ENCODE data around the gene PCBD1. TPM values are rescaled to one million over a fixed set of nuclear protein-coding genes. Genes with fewer than 3 reads are reported as not detected.

The PCBD1 gene
- total RNA-seq, 1 donor from 2014 or later: 54.6 TPM

DNA sequence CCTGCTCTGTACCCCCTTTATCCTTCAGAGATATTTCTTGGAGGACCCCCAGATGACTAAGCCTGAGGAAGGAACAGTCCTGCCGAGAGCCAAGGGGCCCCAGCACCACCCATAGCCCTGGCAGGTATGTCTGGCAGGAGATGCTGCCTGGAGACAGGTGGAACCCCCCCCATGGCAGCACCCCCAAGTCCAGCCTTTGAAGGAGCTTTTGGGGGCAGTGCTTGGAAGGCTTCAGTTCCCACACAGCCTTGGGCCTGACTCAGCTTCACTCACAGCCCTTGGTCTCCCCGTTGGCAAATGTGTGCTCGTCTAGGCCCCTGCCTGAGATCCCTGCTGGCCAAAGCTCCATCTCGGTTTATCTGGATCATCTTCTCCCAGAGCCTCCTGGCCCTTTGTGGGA, 23.0 kb upstream of the PCBD1 start:
- no peak overlapping the region for H3K27ac ChIP-seq (ENCODE audit: low read depth, low read length)
- Mint-ChIP-seq H3K9me3 (ENCODE audit: unreplicated experiment) (no peaks in the 10 kb centered on the region), H3K36me3 (ENCODE audit: low read depth, unreplicated experiment) (no peaks in the 10 kb centered on the region), H3K4me3 (ENCODE audit: unreplicated experiment) (no peak overlapping the region), H3K4me1 (ENCODE audit: low read depth, unreplicated experiment) (peaks cover 5% of the 10 kb centered on the region), H3K27me3 (ENCODE audit: low read depth, unreplicated experiment) (peaks cover 77% of the 10 kb centered on the region), H3K27ac (ENCODE audit: unreplicated experiment) (no peak overlapping the region)
- no peak overlapping the region for H2AFZ ChIP-seq (ENCODE audit: low read depth, low read length)
- FAIRE-seq: no peak
- H3K79me2 ChIP-seq (ENCODE audit: insufficient read depth, low read length): no peaks in the 10 kb centered on the region
- no peaks in the 10 kb centered on the region for H3K4me1 ChIP-seq (ENCODE audit: insufficient read depth, low read length)
- no peaks in the 10 kb centered on the region for H3K36me3 ChIP-seq (ENCODE audit: insufficient read depth, low read length)
- H3K4me2 ChIP-seq (ENCODE audit: low read length): no peak overlapping the region
- TF ChIP-seq, protein P1, sequence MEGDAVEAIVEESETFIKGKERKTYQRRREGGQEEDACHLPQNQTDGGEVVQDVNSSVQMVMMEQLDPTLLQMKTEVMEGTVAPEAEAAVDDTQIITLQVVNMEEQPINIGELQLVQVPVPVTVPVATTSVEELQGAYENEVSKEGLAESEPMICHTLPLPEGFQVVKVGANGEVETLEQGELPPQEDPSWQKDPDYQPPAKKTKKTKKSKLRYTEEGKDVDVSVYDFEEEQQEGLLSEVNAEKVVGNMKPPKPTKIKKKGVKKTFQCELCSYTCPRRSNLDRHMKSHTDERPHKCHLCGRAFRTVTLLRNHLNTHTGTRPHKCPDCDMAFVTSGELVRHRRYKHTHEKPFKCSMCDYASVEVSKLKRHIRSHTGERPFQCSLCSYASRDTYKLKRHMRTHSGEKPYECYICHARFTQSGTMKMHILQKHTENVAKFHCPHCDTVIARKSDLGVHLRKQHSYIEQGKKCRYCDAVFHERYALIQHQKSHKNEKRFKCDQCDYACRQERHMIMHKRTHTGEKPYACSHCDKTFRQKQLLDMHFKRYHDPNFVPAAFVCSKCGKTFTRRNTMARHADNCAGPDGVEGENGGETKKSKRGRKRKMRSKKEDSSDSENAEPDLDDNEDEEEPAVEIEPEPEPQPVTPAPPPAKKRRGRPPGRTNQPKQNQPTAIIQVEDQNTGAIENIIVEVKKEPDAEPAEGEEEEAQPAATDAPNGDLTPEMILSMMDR (IDR thresholded peaks at IDR 0.05; ENCODE audit: insufficient read depth, low read depth, low read length): no peak
- no peak for TF ChIP-seq EZH2 (IDR thresholded peaks at IDR 0.05; ENCODE audit: insufficient read depth, low read length)
- H3K9ac ChIP-seq (ENCODE audit: low read length): no peak overlapping the region
- no peaks in the 10 kb centered on the region for H3K9me3 ChIP-seq (ENCODE audit: insufficient read depth, low read depth, low read length)
- no peak for DNase-seq (ENCODE audit: low read depth)
- H3K27me3 ChIP-seq (ENCODE audit: insufficient read depth, low read length): peaks cover 29% of the 10 kb centered on the region
- H4K20me1 ChIP-seq (ENCODE audit: insufficient read depth, low read length): no peaks in the 10 kb centered on the region
- H3K4me3 ChIP-seq (ENCODE audit: insufficient read depth, low read depth, low read length): no peak overlapping the region

DNA sequence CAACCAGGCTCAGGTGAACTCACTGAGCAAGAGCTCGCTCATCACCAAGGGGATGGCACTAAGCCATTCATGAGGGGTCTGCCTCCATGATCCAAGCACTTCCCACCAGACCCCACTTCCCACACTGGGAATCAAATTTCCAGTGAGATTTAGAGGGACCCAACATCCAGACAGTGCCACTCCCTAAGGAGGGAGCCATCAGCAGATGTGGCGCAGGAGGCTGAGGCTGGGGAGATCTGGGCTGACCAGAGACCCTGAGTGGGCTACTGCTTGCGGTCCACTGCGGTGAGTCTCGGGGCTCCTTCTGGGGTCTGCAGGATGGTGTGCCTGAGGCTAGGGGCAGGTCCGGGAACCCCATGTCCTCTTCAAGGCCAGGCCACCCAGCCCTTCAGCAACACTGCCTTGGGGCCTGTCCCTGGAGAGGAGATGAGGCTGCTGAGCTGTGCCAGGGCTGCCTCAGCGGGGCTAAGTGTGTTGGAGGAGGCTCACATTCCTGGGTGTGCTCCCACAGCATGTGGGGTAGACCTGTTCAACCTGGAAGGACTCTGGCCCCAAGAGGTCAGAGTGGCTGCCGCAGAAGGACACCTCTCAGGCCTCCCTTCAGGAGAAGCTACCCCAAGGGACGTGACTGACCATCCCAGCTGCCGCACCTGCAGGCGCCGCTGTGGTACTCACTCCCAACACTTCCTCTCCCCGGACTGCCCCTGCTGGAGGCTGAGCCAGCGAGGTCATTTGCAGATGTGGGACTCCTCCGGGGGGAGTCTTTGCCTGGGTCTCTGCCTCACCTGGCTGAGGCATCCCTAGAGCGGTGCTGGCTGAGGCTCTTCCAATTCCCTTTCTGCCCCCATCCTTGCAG, 22.3 kb upstream of the PCBD1 start:
- no peak overlapping the region for H3K9ac ChIP-seq (ENCODE audit: low read length)
- peaks cover 74% of the 10 kb centered on the region for H3K27me3 Mint-ChIP-seq (ENCODE audit: low read depth, unreplicated experiment)
- no peaks in the 10 kb centered on the region for H3K36me3 Mint-ChIP-seq (ENCODE audit: low read depth, unreplicated experiment)
- no peak overlapping the region for H3K4me3 Mint-ChIP-seq (ENCODE audit: unreplicated experiment)
- H4K20me1 ChIP-seq (ENCODE audit: insufficient read depth, low read length): no peaks in the 10 kb centered on the region
- no peaks in the 10 kb centered on the region for H3K36me3 ChIP-seq (ENCODE audit: insufficient read depth, low read length)
- H3K27ac ChIP-seq (ENCODE audit: low read depth, low read length): no peak overlapping the region
- no peak overlapping the region for H3K4me2 ChIP-seq (ENCODE audit: low read length)
- H3K4me1 Mint-ChIP-seq (ENCODE audit: low read depth, unreplicated experiment): peaks cover 5% of the 10 kb centered on the region
- no peaks in the 10 kb centered on the region for H3K9me3 ChIP-seq (ENCODE audit: insufficient read depth, low read depth, low read length)
- no peak overlapping the region for H3K4me3 ChIP-seq (ENCODE audit: insufficient read depth, low read depth, low read length)
- FAIRE-seq (no peak), DNase-seq (ENCODE audit: low read depth) (no peak)
- no peaks in the 10 kb centered on the region for H3K79me2 ChIP-seq (ENCODE audit: insufficient read depth, low read length)
- peaks cover 27% of the 10 kb centered on the region for H3K27me3 ChIP-seq (ENCODE audit: insufficient read depth, low read length)
- H3K9me3 Mint-ChIP-seq (ENCODE audit: unreplicated experiment): no peaks in the 10 kb centered on the region
- TF ChIP-seq, protein P1 (IDR thresholded peaks at IDR 0.05; ENCODE audit: insufficient read depth, low read depth, low read length): no peak
- TF ChIP-seq EZH2 (IDR thresholded peaks at IDR 0.05; ENCODE audit: insufficient read depth, low read length): no peak
- no peak overlapping the region for H2AFZ ChIP-seq (ENCODE audit: low read depth, low read length)
- H3K4me1 ChIP-seq (ENCODE audit: insufficient read depth, low read length): no peaks in the 10 kb centered on the region
- H3K27ac Mint-ChIP-seq (ENCODE audit: unreplicated experiment): no peak overlapping the region
